Endothelial cell (in vitro differentiated cells): ENCODE results near the gene FNIP2. TPM values are rescaled to one million over a fixed set of nuclear protein-coding genes. Genes with fewer than 3 reads are reported as not detected.

Source experiments
- DNase-seq: peaks from one replicate; pipeline ENCODE4 v3.0.0; 2021; ENCODE audit warnings: low spot score
- H3K27ac Mint-ChIP-seq: one replicate; pipeline ENCODE4 v1.8.0; 2021; ENCODE audit warnings: mixed read lengths, inconsistent platforms; ENCODE audit not compliant: unreplicated experiment
- H3K27me3 Mint-ChIP-seq: one replicate; pipeline ENCODE4 v1.8.0; 2021; ENCODE audit warnings: mild to moderate bottlenecking, moderate library complexity, mixed read lengths, inconsistent platforms; ENCODE audit not compliant: unreplicated experiment
- H3K36me3 Mint-ChIP-seq: one replicate; pipeline ENCODE4 v1.8.0; 2021; ENCODE audit warnings: mild to moderate bottlenecking, low read depth, mixed read lengths, inconsistent platforms; ENCODE audit not compliant: unreplicated experiment
- H3K4me1 Mint-ChIP-seq: one replicate; pipeline ENCODE4 v1.8.0; 2021; ENCODE audit warnings: mild to moderate bottlenecking, mixed read lengths, inconsistent platforms; ENCODE audit not compliant: unreplicated experiment
- H3K4me3 Mint-ChIP-seq: one replicate; pipeline ENCODE4 v1.8.0; 2021; ENCODE audit warnings: mild to moderate bottlenecking, mixed read lengths, inconsistent platforms; ENCODE audit not compliant: unreplicated experiment
- H3K9me3 Mint-ChIP-seq: one replicate; pipeline ENCODE4 v1.8.0; 2021; ENCODE audit warnings: mixed read lengths, inconsistent platforms; ENCODE audit not compliant: unreplicated experiment
- total RNA-seq: library from RNA; stranded (reverse); fragmentation: NEBNext Ultra II Directional; extraction: Animal tissue kit (Norgen Biotek cat#: 25700); gene quantifications from one replicate; pipeline ENCODE4 v1.2.1, GENCODE V29; 2021; ENCODE audit not compliant: unreplicated experiment
- TF ChIP-seq, protein P1 (sequence below): fragments of 200-600 bp; sonication (generic); IDR thresholded peaks from one replicate; pipeline ENCODE4 v1.5.0; 2021; ENCODE audit warnings: antibody characterized with exemption; ENCODE audit not compliant: unreplicated experiment

The FNIP2 gene
- total RNA-seq, 1 donor from 2014 or later = 34.3 TPM

DNA sequence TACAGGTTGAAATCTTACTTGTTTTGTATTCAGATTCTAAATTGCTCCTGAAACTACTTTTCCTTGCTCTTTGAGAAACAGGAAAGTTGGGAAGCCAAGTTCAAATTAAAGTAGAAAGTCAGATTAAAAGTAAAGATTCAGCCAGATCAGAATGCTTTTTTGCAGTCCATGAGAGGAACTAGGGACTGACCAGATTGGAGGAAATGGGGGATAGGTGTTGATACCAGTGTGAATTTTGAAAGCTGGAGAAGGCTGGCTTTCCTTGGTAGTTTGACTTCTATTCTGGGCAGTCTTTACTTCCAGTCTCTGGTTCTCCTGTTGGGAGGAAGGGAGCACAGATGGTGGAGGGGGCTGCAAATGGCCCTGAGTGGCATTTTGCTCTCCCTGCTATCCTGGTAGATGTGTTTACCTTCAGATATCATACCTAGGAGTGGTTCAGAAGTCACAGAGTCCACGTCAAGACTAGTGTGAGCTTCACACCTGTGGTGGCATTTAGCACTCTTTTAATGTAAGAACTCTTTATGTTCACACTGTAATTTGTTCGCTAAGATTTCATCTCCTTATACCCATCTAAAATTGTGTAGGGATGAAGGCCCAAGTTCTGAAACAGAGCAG lies 68.8 kb downstream of the FNIP2 start:
- Mint-ChIP-seq H3K27me3 (peaks cover 1% of the 10 kb centered on the region), H3K9me3 (no peaks in the 10 kb centered on the region), H3K27ac (no peak overlapping the region), H3K36me3 (peaks cover 5% of the 10 kb centered on the region), H3K4me1 (no peaks in the 10 kb centered on the region), H3K4me3 (no peak overlapping the region)
- TF ChIP-seq, protein P1, sequence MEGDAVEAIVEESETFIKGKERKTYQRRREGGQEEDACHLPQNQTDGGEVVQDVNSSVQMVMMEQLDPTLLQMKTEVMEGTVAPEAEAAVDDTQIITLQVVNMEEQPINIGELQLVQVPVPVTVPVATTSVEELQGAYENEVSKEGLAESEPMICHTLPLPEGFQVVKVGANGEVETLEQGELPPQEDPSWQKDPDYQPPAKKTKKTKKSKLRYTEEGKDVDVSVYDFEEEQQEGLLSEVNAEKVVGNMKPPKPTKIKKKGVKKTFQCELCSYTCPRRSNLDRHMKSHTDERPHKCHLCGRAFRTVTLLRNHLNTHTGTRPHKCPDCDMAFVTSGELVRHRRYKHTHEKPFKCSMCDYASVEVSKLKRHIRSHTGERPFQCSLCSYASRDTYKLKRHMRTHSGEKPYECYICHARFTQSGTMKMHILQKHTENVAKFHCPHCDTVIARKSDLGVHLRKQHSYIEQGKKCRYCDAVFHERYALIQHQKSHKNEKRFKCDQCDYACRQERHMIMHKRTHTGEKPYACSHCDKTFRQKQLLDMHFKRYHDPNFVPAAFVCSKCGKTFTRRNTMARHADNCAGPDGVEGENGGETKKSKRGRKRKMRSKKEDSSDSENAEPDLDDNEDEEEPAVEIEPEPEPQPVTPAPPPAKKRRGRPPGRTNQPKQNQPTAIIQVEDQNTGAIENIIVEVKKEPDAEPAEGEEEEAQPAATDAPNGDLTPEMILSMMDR = no peak
- no peak for DNase-seq

GRCh38 chr4:158840131-158840530 lies 71.3 kb downstream of the FNIP2 start:
- TF ChIP-seq, protein P1 = no peak
- H3K4me1 Mint-ChIP-seq = no peaks in the 10 kb centered on the region

DNA sequence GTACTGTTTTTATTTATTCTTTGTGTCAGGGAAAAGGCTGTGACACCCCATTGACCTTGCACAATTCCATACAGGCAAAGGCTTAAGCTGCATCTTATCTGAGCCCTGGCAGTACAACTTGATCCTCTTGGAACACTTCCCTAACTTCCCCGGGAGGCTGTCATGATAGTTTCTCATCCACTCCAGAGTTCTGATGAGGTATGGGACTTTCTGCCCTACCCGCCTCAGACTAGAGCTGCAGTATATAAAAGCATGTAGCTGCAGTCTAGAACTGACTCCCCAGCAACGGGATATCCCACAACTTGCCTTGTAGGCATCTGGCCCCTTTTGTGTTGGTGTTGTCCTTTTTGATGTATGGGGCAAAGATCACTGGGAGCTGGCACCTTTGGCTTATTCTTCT lies 72.7 kb downstream of the FNIP2 start:
- peaks cover 11% of the 10 kb centered on the region for H3K36me3 Mint-ChIP-seq
- H3K27me3 Mint-ChIP-seq = peaks cover 1% of the 10 kb centered on the region
- no peaks in the 10 kb centered on the region for H3K9me3 Mint-ChIP-seq
- DNase-seq = no peak
- no peak overlapping the region for H3K27ac Mint-ChIP-seq
- no peak overlapping the region for H3K4me3 Mint-ChIP-seq
- no peaks in the 10 kb centered on the region for H3K4me1 Mint-ChIP-seq
- TF ChIP-seq, protein P1 = no peak

More at GRCh38 chr4:158840131-158840530, 71.3 kb downstream of the FNIP2 start:
- DNase-seq = no peak
- H3K36me3 Mint-ChIP-seq = peaks cover 11% of the 10 kb centered on the region
- no peak overlapping the region for H3K4me3 Mint-ChIP-seq
- H3K27me3 Mint-ChIP-seq = peaks cover 1% of the 10 kb centered on the region
- no peaks in the 10 kb centered on the region for H3K9me3 Mint-ChIP-seq
- H3K27ac Mint-ChIP-seq = no peak overlapping the region

DNA sequence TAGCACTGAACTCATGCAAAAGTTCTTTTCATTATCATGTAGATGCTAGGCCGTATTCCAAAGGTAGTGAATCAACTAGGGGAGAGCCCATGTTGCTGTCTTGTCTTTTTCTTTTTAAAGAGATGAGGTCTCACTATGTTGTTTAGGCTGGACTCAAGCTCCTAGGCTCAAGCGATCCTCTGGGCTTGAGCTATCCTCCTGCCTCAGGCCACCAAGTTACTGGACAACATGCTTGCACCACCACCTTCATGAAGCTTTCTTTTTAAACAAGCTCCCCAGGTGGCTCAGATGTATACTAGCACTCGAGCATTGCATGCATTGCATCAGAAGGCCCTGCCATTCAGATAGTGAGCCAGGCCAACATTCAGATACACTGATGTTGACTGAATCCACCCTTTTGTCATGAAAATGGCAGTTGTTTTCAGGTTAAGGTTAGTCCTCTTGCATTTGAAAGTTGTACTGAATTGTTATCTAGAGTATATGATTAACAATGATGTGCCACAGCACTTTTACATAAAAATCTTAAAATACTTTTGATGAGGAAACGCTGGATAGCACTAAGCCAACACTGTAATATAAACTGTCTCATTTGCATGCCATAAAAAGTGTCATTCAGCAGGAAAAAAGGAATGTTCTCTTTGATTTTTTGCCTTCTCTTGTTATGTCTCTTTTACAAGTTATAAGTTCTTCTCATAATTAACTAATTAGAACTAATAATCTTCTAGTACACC lies 76.7 kb downstream of the FNIP2 start:
- H3K4me1 Mint-ChIP-seq = no peaks in the 10 kb centered on the region
- no peak overlapping the region for H3K4me3 Mint-ChIP-seq
- peaks cover 1% of the 10 kb centered on the region for H3K27me3 Mint-ChIP-seq
- no peak for DNase-seq
- H3K36me3 Mint-ChIP-seq = peaks cover 6% of the 10 kb centered on the region
- TF ChIP-seq, protein P1 = no peak
- H3K9me3 Mint-ChIP-seq = no peaks in the 10 kb centered on the region
- H3K27ac Mint-ChIP-seq = no peak overlapping the region

- TF ChIP-seq, protein P1 = no peak
- H3K4me1 Mint-ChIP-seq = no peaks in the 10 kb centered on the region
- no peaks in the 10 kb centered on the region for H3K27me3 Mint-ChIP-seq
- no peaks in the 10 kb centered on the region for H3K9me3 Mint-ChIP-seq
- H3K4me3 Mint-ChIP-seq = no peak overlapping the region
- H3K36me3 Mint-ChIP-seq = peaks cover 6% of the 10 kb centered on the region
- DNase-seq = no peak
- H3K27ac Mint-ChIP-seq = no peak overlapping the region
Measured at GRCh38 chr4:158847535-158847934, 78.7 kb downstream of the FNIP2 start.
